IPS-NIHi11 (cell line): Measurements from ENCODE around the gene SAP30.

Experiments used
- DNase-seq: peaks from one replicate; pipeline ENCODE4 v3.0.0; 2012; ENCODE audit warnings: mixed read lengths, low spot score

SAP30 gene, protein sequence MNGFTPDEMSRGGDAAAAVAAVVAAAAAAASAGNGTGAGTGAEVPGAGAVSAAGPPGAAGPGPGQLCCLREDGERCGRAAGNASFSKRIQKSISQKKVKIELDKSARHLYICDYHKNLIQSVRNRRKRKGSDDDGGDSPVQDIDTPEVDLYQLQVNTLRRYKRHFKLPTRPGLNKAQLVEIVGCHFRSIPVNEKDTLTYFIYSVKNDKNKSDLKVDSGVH

GRCh38 chr4:173370477-173371291, at the start of gene SAP30:
SAP30 (plus strand) TSS chr4:173370954; CDS start chr4:173371183, 229 bp downstream.
- DNase-seq = peak; percentile 93

DNA sequence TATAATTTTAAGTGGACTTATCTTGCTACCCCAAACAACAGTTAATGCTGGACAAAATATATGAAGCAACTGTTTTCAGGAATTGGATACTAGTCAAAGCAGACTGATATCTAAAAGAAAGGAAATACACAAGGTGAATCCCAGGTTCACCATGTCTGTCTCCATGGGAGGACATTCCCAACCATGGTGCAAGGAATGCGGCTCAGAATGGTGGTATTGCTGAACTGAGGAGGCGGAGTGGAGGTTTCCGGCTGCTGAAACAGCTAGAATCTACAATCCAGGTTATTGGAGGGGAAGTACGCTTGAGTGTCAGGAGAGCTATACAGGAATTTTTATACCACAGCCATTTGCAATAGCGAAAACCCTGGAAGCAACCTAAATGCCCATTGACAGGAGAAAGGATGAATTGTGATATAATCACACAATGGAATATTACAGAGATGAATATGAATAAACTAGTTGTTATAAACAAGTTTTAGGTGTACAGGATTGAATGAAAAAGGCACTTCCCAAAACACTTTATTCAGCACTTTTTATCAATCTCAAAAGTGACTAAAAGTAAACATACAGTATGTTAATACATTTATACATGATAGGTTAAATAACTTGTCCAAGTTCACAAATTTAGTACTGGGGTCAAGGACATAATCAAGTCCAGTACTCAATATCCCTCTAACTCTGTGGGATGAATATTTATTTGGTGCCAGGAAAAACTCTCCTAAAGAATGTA, 45.6 kb upstream of the SAP30 start:
- DNase-seq = no peak

DNA sequence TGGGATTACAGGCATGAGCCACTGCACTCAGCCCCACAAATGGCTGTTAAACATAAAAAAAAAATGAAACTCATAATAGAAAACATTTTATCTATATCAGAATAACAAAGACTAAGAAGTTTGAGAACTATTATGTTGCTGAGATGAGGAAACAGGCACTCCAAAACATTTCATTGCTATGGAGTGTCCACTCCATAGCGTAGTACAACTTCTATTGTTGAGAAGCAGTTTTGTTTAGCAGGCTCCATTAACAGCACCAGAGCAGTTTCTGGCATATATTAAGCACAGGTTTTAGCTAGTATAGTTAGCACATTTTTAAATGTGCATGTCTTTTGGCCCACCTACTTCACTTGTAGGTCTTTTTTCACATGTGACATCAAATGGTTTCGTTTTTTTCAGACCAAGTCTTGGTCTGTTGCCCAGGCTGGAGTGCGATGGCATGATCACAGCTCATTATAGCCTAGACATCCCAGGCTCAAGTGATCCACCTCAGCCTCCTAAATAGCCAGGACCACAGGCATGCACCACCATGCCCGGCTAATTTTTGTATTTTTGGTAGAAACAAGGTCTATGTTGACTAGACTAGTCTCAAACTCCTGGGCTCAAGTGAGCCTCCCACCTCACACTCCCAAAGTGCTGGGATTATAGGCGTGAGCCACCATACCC, 42.4 kb upstream of the SAP30 start:
- no peak for DNase-seq

DNA sequence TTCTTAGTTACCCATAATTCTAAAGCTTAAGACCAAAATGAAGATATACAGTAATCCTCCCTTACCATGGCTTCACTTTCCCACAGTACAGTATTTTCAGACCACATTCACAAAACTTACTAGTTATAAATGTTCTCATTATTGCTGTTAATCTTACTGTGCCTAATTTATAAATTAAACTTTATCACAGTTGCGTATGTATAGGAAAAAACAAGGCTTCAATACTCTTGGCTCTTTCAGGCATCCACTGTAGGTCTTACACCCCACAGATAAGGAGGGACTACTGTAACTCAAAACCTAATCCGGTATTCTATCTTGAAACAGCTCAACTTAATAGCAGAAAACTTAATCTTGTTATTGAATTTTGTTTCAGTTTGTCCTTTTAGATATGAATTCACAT, 40.2 kb upstream of the SAP30 start:
- DNase-seq = no peak

DNA sequence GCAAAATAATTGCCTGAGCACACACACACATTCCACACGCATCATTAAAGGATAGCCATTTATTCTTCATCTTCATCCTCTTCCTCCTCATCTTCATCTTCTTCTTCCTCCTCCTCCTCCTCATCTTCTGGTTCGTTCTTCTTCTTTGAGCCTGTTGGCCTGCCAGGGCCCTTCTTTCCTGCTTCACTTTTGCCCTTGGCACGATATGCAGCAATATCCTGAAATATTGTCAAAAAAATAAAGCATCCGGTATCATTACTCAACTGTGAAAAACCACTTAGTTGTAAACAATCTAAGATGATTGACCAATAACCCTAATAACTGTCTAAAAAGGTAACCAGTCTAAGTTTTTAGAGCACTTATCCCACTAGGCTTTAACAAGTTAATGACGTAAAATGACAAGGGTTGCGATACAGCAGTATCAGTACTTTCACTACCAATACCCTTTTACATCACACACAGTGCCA, 38.7 kb upstream of the SAP30 start:
- DNase-seq = no peak

DNA sequence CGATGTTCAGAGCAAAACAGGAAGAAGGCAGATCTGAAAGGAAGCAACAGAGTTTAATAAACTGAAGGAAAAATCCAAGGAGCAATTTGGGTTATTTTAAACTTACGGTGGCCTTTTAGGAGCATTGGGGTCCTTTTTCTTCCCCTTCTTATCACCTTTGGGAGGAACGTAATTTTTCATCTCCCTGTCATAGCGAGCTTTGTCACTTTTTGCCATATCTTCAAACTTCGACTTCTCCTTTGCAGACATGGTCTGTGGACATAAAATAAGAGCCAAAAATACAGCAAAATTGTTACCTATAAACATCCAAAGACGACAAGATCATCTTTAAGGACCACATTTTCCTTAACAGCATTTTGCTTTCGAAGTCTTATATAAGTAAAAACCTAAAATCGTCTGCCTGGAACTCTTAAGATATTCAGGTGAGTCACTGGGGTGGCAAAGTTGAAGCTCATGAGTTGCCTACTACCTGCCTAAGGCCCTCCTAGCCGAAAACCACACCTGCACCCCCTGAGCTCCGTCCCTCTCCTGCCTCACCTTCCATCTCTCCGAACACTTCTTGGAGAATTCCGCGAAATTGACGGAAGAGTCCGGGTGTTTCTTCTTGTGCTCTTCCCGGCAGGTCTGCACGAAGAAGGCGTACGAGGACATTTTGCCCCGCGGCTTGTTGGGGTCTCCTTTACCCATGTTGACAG, 37.6 kb upstream of the SAP30 start:
- no peak for DNase-seq

DNA sequence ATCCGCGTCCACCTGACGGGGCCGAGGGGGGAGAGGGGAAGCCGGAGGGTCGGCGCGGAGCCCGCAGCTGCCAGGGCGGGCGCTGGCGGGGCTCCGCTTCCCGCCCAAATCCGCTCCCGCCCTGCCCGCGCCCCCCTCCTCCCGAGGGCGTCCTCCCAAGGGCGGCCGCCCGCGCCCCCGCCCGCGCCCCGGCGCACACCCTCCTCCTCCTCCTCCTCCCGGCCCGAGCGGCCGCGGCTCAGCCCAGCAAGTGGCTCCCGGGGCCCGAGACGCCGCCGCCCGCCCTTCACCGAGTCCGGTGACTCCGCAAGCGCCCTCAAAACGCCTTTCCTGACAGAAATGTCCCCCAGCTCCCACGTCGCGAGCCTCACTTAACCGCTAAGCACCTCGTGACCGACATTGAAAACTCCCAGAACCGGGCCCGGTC, 37.1 kb upstream of the SAP30 start:
- DNase-seq = peak; percentile 54

DNA sequence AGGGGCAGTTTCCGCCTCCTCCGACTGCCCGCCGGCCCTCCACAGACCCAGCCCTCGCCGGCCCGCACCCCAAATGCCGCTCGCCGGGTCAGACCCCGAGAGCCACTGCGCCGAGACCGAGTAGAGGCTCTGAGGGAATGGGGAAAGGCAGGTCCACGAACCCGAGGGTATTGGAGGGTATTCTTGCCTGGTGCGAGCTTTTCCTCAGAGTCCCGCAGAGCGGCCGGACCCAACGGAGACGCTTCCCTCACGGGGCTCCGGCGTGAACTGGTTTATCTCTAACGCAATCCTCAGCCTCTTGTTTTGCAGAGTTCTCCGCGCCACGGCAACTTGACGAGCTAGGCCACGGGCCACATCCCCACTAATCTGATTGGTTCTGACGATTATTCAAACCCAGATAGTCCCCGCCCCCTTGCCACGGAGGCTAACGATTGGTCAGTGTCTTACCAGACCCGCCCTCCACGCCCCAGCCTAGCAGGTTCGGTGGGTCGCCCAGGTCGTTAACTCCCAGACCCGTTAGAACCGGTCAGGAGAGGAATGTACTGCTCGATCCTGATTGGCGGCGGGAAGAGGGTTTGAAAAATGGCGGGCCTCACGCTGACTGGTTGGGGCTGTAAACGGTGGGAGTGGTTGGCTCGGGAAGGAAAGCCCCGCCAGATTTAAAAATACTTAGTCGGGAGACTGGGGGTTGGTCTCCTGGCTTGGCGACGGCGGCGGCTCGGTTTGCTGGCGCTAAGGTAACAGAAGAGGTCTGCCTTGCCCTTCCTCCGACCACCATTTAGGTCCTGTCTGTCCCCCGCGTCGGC, 36.5 kb upstream of the SAP30 start, which contains the start of gene HMGB2:
HMGB2 (minus strand) TSS at position 274 of the 806 bp plus-strand sequence. CDS start 709 bp downstream, outside the sequence.
- DNase-seq = peak; percentile 96

DNA sequence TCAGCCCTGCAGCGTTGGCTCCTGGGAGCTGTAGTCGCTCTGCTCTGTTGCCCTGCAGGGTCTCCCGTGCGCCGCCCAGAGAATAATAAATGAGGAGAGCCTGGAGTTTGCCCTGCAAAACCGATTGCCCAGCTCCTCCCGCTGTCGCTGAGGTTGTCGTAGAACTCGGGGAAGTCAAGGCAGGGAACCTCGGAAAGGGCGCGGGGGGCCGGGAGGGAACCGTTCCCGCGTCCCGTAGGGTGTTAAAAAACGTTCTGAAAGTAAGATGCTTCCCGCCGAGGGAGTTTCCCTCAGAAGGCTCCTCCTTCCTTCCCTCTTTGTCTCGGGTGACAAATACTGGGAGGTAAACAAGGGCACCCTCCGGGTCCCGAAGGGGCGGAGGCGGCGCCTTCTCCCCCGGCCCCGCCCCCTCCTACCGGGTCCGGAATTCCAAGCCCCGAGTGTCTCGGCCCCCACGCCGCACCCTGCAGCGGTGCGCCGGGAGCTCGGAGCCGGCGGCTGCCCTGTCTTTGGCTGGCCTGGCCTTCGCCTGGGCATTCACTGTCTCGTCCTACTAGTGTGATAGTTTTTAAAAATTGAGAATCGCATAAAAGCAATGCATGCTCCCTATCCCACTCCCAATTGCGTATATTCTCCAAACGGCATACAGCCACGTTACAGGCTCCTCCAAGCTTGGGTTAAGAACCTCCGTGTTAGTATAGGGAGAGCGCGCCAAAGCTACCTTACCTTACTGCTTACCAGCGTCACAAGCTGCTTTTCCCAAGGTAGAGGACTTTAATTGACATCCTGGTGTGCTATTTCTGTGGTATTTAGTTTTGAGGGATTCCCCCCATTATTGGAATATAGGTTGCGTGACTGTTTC, 35.6 kb upstream of the SAP30 start:
- peak; percentile 94 for DNase-seq

DNA sequence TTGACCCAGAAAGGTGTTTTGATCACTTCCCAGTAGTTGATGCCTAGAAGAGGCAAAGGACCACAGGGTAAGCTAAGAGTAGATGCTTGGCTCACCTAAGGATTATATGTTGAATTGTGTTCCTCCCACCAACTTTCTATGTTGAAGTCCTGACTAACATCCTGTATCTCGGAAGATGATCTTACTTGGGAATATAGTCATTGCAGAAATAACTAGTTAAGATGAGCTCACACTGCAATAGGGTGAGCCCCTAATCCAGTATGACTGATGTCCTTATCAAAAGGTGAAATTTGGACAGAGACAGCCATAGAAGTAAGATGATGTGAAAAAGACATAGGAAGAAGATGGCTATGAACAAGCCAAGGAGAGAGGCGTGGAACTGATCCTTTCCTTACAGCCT, 33.3 kb upstream of the SAP30 start:
- no peak for DNase-seq

- DNase-seq = no peak
Measured at GRCh38 chr4:173343832-173344397, 26.8 kb upstream of the SAP30 start.

- no peak for DNase-seq
Measured at GRCh38 chr4:173345648-173346047, 25.1 kb upstream of the SAP30 start.

DNA sequence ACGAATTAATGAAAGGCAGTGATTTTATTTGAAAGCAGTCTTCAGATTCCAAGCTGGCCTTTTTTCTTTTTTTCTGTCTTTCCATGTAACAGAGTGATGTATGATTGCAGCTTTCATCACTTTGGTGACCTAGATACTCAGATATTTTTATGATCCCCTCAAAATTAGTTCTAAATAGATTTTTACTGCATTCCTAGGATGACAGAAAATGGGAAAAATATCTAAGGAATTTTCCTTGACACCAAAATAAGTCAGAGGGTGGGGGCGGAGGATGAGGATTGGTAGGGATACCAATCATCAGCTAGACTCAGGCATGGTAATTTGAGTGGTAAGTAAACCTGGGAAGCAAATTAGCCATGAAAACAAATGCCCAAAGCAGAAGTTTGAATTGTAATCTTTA, 24.7 kb upstream of the SAP30 start:
- no peak for DNase-seq

DNA sequence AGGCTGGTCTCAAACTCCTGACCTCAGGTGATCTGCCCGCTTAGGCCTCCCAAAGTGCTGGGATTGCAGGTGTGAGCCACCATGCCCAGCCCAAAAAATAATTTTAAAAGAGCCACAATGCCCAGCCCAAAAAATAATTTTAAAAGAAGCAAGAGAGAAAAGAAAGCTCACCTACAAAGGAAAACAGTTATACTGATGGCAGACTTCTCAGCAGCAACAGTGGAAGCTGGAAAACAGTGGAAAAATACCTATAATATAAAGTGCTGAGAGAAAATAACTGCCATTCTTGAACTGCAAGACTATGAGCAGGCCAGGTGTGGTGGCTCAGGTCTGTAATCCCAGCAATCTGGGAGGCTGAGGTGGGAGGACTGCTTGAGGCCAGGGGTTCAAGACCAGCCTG, 23.3 kb upstream of the SAP30 start:
- DNase-seq = no peak

DNA sequence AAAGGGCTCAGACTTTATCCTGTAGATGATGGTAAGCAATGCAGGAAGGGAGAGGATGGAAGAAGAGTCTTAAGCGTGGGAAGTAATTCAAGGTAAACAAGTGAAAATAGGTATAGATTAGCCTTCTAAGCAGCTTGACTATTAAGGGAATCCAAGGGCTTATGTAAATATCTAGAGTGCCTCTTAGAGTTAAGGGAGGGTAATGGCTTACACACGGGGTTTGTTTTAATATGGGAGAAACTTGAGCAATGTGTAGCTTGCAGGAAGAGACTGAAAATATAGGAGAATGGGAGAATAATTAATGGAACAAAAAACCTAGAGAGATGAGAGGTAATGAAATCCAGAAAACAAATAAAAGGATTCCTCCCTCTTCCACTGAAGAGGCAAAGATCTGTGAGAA, 12.8 kb upstream of the SAP30 start:
- no peak for DNase-seq

- peak; percentile 11 for DNase-seq
Measured at GRCh38 chr4:173360587-173361221, 10.1 kb upstream of the SAP30 start.

DNA sequence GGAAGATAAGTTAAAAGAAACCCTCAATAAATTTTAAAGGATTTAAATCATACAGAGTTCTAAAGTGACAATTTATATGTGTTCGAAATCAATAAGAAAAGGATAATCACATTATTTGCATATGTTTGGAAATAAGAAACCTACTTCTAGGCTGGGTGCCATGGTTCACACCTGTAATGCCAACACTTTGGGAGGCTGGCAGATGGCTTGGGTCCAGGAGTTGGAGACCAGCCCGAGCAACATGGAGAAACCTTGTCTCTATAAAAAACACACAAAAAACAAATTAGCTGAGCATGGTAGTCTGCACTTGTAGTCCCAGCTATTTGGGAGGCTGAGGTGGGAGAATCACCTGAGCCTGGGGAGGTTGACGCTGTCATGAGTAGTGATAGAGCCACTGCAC, 8.1 kb upstream of the SAP30 start:
- DNase-seq = no peak

GRCh38 chr4:173365359-173365996, 5.3 kb upstream of the SAP30 start:
- no peak for DNase-seq
